GM19025 (cell line): ENCODE results near the gene C1orf74.

Experiments used
- ATAC-seq: cut with Tn5 transposase; IDR thresholded peaks from one replicate; pipeline ENCODE4 v1.9.1; 2021; ENCODE audit warnings: mild to moderate bottlenecking, low read depth, moderate library complexity; ENCODE audit not compliant: unreplicated experiment

Gene C1orf74

GRCh38 chr1:209784265-209785169, at the start of gene C1orf74:
TSS of gene C1orf74 (minus strand) at chr1:209784559. CDS start at chr1:209783634, 925 bp downstream.
- peak; percentile 98 for ATAC-seq

- ATAC-seq: no peak
These were observed 47.3 kb upstream of the C1orf74 start for GRCh38 chr1:209831615-209832014.

GRCh38 chr1:209830722-209831121, 46.4 kb upstream of the C1orf74 start:
- ATAC-seq: no peak

GRCh38 chr1:209829716-209830115, 45.4 kb upstream of the C1orf74 start:
- no peak for ATAC-seq

- ATAC-seq: peak; percentile 92
These were observed 43.3 kb upstream of the C1orf74 start, which contains the start of gene UTP25 for GRCh38 chr1:209827384-209828262. TSS of gene UTP25 (plus strand) at chr1:209827972. CDS start at chr1:209828064, 92 bp downstream.

- no peak for ATAC-seq
These were observed 41.5 kb upstream of the C1orf74 start for GRCh38 chr1:209825591-209826434.

- no peak for ATAC-seq
These were observed 39.0 kb upstream of the C1orf74 start for GRCh38 chr1:209823143-209824041.

GRCh38 chr1:209822706-209823105, 38.3 kb upstream of the C1orf74 start:
- no peak for ATAC-seq

GRCh38 chr1:209820986-209821385, 36.6 kb upstream of the C1orf74 start:
- no peak for ATAC-seq

GRCh38 chr1:209819058-209819457, 34.7 kb upstream of the C1orf74 start:
- no peak for ATAC-seq

- ATAC-seq: no peak
These were observed 33.3 kb upstream of the C1orf74 start for GRCh38 chr1:209817691-209818090.

GRCh38 chr1:209816923-209817322, 32.6 kb upstream of the C1orf74 start:
- ATAC-seq: no peak

- ATAC-seq: no peak
These were observed 31.6 kb upstream of the C1orf74 start for GRCh38 chr1:209815931-209816341.

GRCh38 chr1:209815490-209815889, 31.1 kb upstream of the C1orf74 start:
- ATAC-seq: no peak

GRCh38 chr1:209813902-209814301, 29.5 kb upstream of the C1orf74 start:
- ATAC-seq: no peak

GRCh38 chr1:209810783-209811182, 26.4 kb upstream of the C1orf74 start:
- no peak for ATAC-seq

- no peak for ATAC-seq
These were observed 25.3 kb upstream of the C1orf74 start for GRCh38 chr1:209809611-209810010.

- no peak for ATAC-seq
These were observed 23.8 kb upstream of the C1orf74 start for GRCh38 chr1:209808059-209808581.

- no peak for ATAC-seq
These were observed 23.1 kb upstream of the C1orf74 start for GRCh38 chr1:209807509-209807908.
